ENCODE measurements around the gene PRKCE. TPM values are rescaled to one million over a fixed set of nuclear protein-coding genes. Genes with fewer than 3 reads are reported as not detected.
A peak's percentile ranks its signal among the peaks of the same experiment; 100 is the strongest.

The PRKCE gene
- total RNA-seq, 1 experiment from 2014 or later: 4.4 TPM

DNA sequence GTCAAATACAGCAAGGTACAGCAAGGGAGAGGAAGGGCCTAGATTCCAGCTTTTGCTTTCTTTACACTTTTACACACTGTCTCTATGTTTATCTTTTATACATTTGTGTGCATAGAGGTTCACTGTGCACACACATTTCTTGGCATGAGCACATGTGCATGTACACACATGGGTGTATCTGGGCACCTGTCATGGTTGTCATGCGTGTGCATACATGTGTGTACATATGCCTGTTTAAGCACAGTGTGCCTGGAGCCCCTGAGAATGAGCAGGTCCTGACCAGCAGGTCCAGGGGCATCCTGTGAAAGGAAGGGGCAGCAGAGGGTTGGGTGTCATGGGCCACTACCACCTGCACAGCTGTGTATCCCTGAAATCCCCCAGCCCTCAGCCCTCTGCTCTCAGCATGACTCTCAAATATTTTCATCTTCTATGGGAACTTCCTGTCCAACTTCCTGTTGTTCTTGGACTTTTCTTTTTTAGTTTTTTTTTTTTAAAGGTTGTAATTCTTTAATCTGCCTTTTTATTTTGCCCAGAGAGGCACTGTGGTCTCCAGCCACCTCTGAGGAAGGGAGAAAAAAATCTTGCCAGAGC is 548.7 kb downstream of the PRKCE start:
- no TSS peak for BruUV-seq (replicated peaks)
- H3K9me3 Mint-ChIP-seq (ENCODE audit: unreplicated experiment): peaks cover 26% of the 10 kb centered on the region

DNA sequence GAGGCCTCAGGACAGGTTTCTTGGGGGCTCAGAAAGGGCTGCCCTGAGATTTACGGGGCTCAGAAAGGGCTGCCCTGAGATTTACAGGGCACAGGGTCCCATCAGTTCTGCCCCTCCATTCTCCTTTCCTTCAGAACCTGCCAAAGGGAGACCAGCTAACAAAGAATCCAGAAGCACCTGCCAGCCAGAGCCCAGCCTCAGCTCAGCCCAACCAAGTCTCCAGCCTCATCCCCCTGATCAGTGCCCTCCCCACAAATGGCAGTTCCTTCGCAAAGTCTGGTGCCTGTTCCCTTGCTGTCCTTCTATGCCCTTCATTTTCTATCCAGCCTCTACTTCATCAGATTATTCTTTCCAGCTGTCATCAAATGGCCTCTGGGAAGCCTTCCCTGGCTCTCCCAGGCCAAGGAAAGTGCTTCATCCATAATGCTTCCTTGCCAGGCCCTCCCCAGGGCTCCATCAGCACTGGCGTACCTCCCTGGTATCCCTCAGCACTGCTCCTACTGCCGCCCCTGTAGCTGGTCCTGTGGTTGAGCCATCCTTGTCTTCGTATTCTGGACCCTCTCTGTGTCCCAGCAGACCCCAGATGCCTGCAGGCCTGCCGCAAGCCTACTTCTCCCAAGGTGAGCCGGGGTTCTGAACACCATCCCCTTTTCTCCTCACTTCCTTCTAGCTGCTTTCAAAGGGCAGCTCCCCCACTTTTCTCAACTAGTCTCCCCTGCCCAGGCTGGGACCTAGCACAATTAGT is 549.6 kb downstream of the PRKCE start:
- intact Hi-C loops (cut with micrococcal nuclease; ENCODE audit: unreplicated experiment): no loop called here
- peak overlapping the region; percentile 17 for H3K27ac Mint-ChIP-seq (ENCODE audit: unreplicated experiment)
- no peaks in the 10 kb centered on the region for H3K27me3 Mint-ChIP-seq (ENCODE audit: insufficient read depth, unreplicated experiment)
- H3K4me3 Mint-ChIP-seq (ENCODE audit: unreplicated experiment): no peak overlapping the region
- no TSS peak for BruUV-seq (replicated peaks)
- no peaks in the 10 kb centered on the region for H3K36me3 Mint-ChIP-seq (ENCODE audit: insufficient read depth, unreplicated experiment)
- H3K9me3 ChIP-seq: no peaks in the 10 kb centered on the region
- H3K36me3 ChIP-seq (ENCODE audit: control insufficient read depth, insufficient read depth, low read length): no peaks in the 10 kb centered on the region; the same call in 1 of the 2 replicates
- no peaks in the 10 kb centered on the region for H3K27me3 ChIP-seq (replicated peaks; ENCODE audit: control insufficient read depth, insufficient read depth, low read length)
- no peak overlapping the region for H3K4me3 ChIP-seq (ENCODE audit: low read depth, low read length)
- ChIA-PET CTCF (no interaction called here), POLR2A (no interaction called here)
- TF ChIP-seq, protein P1, sequence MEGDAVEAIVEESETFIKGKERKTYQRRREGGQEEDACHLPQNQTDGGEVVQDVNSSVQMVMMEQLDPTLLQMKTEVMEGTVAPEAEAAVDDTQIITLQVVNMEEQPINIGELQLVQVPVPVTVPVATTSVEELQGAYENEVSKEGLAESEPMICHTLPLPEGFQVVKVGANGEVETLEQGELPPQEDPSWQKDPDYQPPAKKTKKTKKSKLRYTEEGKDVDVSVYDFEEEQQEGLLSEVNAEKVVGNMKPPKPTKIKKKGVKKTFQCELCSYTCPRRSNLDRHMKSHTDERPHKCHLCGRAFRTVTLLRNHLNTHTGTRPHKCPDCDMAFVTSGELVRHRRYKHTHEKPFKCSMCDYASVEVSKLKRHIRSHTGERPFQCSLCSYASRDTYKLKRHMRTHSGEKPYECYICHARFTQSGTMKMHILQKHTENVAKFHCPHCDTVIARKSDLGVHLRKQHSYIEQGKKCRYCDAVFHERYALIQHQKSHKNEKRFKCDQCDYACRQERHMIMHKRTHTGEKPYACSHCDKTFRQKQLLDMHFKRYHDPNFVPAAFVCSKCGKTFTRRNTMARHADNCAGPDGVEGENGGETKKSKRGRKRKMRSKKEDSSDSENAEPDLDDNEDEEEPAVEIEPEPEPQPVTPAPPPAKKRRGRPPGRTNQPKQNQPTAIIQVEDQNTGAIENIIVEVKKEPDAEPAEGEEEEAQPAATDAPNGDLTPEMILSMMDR (IDR thresholded peaks at IDR 0.05; ENCODE audit: insufficient read depth in 1 of 2, low read depth in 1 of 2, low read length in 1 of 2, severe bottlenecking in 1 of 2, unreplicated experiment in 1 of 2): no peak
- peaks cover 14% of the 10 kb centered on the region for H3K4me1 Mint-ChIP-seq (ENCODE audit: low read depth, unreplicated experiment)
- DNase-seq: no peak
- H3K4me1 ChIP-seq: peaks cover 10% of the 10 kb centered on the region
- H3K9me3 Mint-ChIP-seq (ENCODE audit: unreplicated experiment): peaks cover 26% of the 10 kb centered on the region

More for the DNA sequence above, 548.7 kb downstream of the PRKCE start:
- TF ChIP-seq, protein P1 (IDR thresholded peaks at IDR 0.05; ENCODE audit: insufficient read depth in 1 of 2, low read depth in 1 of 2, low read length in 1 of 2, severe bottlenecking in 1 of 2, unreplicated experiment in 1 of 2): no peak
- Mint-ChIP-seq H3K27me3 (ENCODE audit: insufficient read depth, unreplicated experiment) (no peaks in the 10 kb centered on the region), H3K4me3 (ENCODE audit: unreplicated experiment) (no peak overlapping the region), H3K36me3 (ENCODE audit: insufficient read depth, unreplicated experiment) (no peaks in the 10 kb centered on the region), H3K4me1 (ENCODE audit: low read depth, unreplicated experiment) (peaks cover 14% of the 10 kb centered on the region), H3K27ac (ENCODE audit: unreplicated experiment) (no peak overlapping the region)
- intact Hi-C loops (cut with micrococcal nuclease; ENCODE audit: unreplicated experiment): no loop called here
- ChIA-PET CTCF (no interaction called here), POLR2A (no interaction called here)
- Histone ChIP-seq H3K4me1 (peaks cover 10% of the 10 kb centered on the region), H3K36me3 (ENCODE audit: control insufficient read depth, insufficient read depth, low read length) (no peaks in the 10 kb centered on the region; the same call in 1 of the 2 replicates), H3K4me3 (ENCODE audit: low read depth, low read length) (no peak overlapping the region), H3K9me3 (no peaks in the 10 kb centered on the region), H3K27me3 (replicated peaks; ENCODE audit: control insufficient read depth, insufficient read depth, low read length) (no peaks in the 10 kb centered on the region)
- DNase-seq: no peak

DNA sequence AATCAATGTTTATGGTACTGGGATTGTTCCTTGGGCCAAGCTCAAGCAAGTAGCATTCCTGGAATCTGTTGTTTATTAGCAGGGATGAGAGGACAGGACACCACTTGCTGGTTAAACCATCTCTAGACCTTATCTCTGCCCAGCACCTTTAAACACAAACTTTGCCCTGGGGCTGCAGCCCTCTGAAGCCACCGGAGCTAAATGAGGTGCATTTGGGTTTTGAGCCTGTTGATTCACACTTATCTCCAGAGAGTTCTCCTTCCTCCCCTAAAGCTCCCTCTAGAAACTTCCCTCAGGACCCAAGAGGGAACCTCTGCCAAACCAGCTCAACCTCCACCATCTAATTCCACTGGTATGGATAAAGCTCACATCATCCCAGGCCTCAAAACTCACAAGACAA is 551.0 kb downstream of the PRKCE start:
- H3K9me3 ChIP-seq: no peaks in the 10 kb centered on the region
- no peak for DNase-seq
- no peaks in the 10 kb centered on the region for H3K27me3 ChIP-seq (replicated peaks; ENCODE audit: control insufficient read depth, insufficient read depth, low read length)
- peaks cover 26% of the 10 kb centered on the region for H3K9me3 Mint-ChIP-seq (ENCODE audit: unreplicated experiment)
- H3K36me3 Mint-ChIP-seq (ENCODE audit: insufficient read depth, unreplicated experiment): no peaks in the 10 kb centered on the region
- intact Hi-C loops (cut with micrococcal nuclease; ENCODE audit: unreplicated experiment): no loop called here
- BruUV-seq (replicated peaks): no TSS peak
- H3K4me1 ChIP-seq: peaks cover 10% of the 10 kb centered on the region
- TF ChIP-seq, protein P1 (IDR thresholded peaks at IDR 0.05; ENCODE audit: insufficient read depth in 1 of 2, low read depth in 1 of 2, low read length in 1 of 2, severe bottlenecking in 1 of 2, unreplicated experiment in 1 of 2): no peak
- POLR2A ChIA-PET: no interaction called here
- no peak overlapping the region for H3K4me3 Mint-ChIP-seq (ENCODE audit: unreplicated experiment)
- no peak overlapping the region for H3K27ac Mint-ChIP-seq (ENCODE audit: unreplicated experiment)
- CTCF ChIA-PET: no interaction called here
- H3K27me3 Mint-ChIP-seq (ENCODE audit: insufficient read depth, unreplicated experiment): no peaks in the 10 kb centered on the region
- H3K4me3 ChIP-seq (ENCODE audit: low read depth, low read length): no peak overlapping the region
- no peaks in the 10 kb centered on the region; the same call in 1 of the 2 replicates for H3K36me3 ChIP-seq (ENCODE audit: control insufficient read depth, insufficient read depth, low read length)
- peaks cover 14% of the 10 kb centered on the region for H3K4me1 Mint-ChIP-seq (ENCODE audit: low read depth, unreplicated experiment)

All from Caco-2 (cell line).